SU-DHL-6 (cell line): ENCODE data around the gene FOXO3.
"Not testable (repeated sequence)": the region's sequence is repeated elsewhere in the genome, so short reads cannot be mapped to it uniquely, and the experiment has no call there.

ENCODE experiments used
- H2AFZ ChIP-seq: fragments of 200-600 bp; sonication (generic); 2 replicates; pipeline ENCODE4 v1.6.1; 2014; ENCODE audit warnings: low read depth, mild to moderate bottlenecking, moderate library complexity, mixed read lengths, antibody characterized with exemption, low read length; ENCODE audit not compliant: severe bottlenecking
- H3F3A ChIP-seq: fragments of 200-600 bp; shearing (Covaris generic); 2 replicates; pipeline ENCODE4 v1.6.0; 2016; ENCODE audit warnings: antibody characterized with exemption, mild to moderate bottlenecking; ENCODE audit not compliant: insufficient read depth
- H3K27ac ChIP-seq: fragments of 200-600 bp; sonication (generic); 2 replicates; pipeline ENCODE4 v1.5.1; 2016; ENCODE audit warnings: low read depth, mild to moderate bottlenecking, low read length, moderate library complexity, mixed read lengths
- H3K27me3 ChIP-seq: fragments of 200-600 bp; sonication (generic), shearing (Covaris generic); 2 replicates; pipeline ENCODE4 v1.6.0; 2014; ENCODE audit warnings: mild to moderate bottlenecking, low read length
- H3K36me3 ChIP-seq: fragments of 200-600 bp; sonication (generic); 2 replicates; pipeline ENCODE4 v1.6.1; 2014; ENCODE audit warnings: mild to moderate bottlenecking, low read length, mixed read lengths
- H3K4me2 ChIP-seq: fragments of 300-600, 200-600 bp; shearing (Covaris generic), sonication (generic); 2 replicates; pipeline ENCODE4 v1.6.0; 2014; ENCODE audit warnings: low read length, low read depth, mild to moderate bottlenecking; ENCODE audit not compliant: poor library complexity, severe bottlenecking
- H3K4me3 ChIP-seq: fragments of 200-600 bp; sonication (generic); 2 replicates; pipeline ENCODE4 v1.5.1; 2014; ENCODE audit warnings: antibody characterized with exemption, low read length, mild to moderate bottlenecking, mixed read lengths; ENCODE audit not compliant: insufficient read depth, poor library complexity, severe bottlenecking
- H3K79me2 ChIP-seq: fragments of 200-600 bp; sonication (generic); 2 replicates; pipeline ENCODE4 v1.6.1; 2014; ENCODE audit warnings: mild to moderate bottlenecking, low read length, moderate library complexity; ENCODE audit not compliant: insufficient read depth
- H3K9ac ChIP-seq: fragments of 200-600 bp; sonication (generic); 2 replicates; pipeline ENCODE4 v1.7.0; 2014; ENCODE audit warnings: mild to moderate bottlenecking, low read length
- H3K9me2 ChIP-seq: fragments of 200-600 bp; sonication (generic); replicated peaks from 2 replicates; pipeline ENCODE4 v1.6.1; 2014; ENCODE audit warnings: low read length; ENCODE audit not compliant: insufficient read depth
- H3K9me3 ChIP-seq: fragments of 200-600 bp; sonication (generic); 2 replicates; pipeline ENCODE4 v1.6.1; 2014; ENCODE audit warnings: low read length, mixed read lengths; ENCODE audit not compliant: insufficient read depth
- H4K20me1 ChIP-seq: fragments of 200-600 bp; sonication (generic); 2 replicates; pipeline ENCODE4 v1.6.1; 2014; ENCODE audit warnings: low read depth, mild to moderate bottlenecking, antibody characterized with exemption, low read length, moderate library complexity, mixed read lengths
- CTCF ChIP-seq: fragments of 200-600 bp; sonication (generic); IDR thresholded peaks from one replicate; pipeline ENCODE4 v1.5.1; 2017; ENCODE audit warnings: antibody characterized with exemption, mild to moderate bottlenecking, low read length, moderate library complexity; ENCODE audit not compliant: insufficient read depth, poor library complexity, severe bottlenecking
- EZH2phosphoT487 ChIP-seq: fragments of 200-600 bp; sonication (generic), shearing (Covaris generic); conservative IDR thresholded peaks from 2 replicates; pipeline ENCODE4 v1.6.1; 2018; ENCODE audit warnings: mild to moderate bottlenecking, antibody characterized with exemption, low read length, moderate library complexity, mixed read lengths

FOXO3 gene

DNA sequence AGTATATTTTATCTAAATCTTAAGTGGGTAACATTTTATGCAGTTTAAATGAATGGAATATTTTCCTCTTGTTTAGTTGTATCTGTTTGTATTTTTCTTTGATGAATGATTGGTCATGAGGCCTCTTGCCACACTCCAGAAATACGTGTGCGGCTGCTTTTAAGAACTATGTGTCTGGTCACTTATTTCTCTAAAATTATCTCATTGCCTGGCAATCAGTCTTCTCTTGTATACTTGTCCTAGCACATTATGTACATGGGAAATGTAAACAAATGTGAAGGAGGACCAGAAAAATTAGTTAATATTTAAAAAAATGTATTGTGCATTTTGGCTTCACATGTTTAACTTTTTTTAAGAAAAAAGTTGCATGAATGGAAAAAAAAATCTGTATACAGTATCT is 123.3 kb downstream of the FOXO3 start:
- not testable (repeated sequence) for H3K27ac ChIP-seq, H3K79me2 ChIP-seq, H3K27me3 ChIP-seq, H4K20me1 ChIP-seq, H3K9me3 ChIP-seq, H3K36me3 ChIP-seq, H3F3A ChIP-seq, H3K9ac ChIP-seq, H3K4me2 ChIP-seq, H2AFZ ChIP-seq, H3K9me2 ChIP-seq, H3K4me3 ChIP-seq

GRCh38 chr6:108684771-108685329 is 124.1 kb downstream of the FOXO3 start:
- H3K27me3 ChIP-seq: no peaks in the 10 kb centered on the region
- H3K27ac ChIP-seq: no peak overlapping the region
- H3F3A ChIP-seq: no peaks in the 10 kb centered on the region
- no peak overlapping the region for H3K4me3 ChIP-seq
- no peak for TF ChIP-seq EZH2phosphoT487
- TF ChIP-seq CTCF: no peak
- no peak overlapping the region for H3K4me2 ChIP-seq
- H4K20me1 ChIP-seq: no peaks in the 10 kb centered on the region
- no peaks in the 10 kb centered on the region for H3K79me2 ChIP-seq
- no peaks in the 10 kb centered on the region for H3K9me2 ChIP-seq
- no peaks in the 10 kb centered on the region for H3K36me3 ChIP-seq
- no peak overlapping the region for H3K9ac ChIP-seq
- H3K9me3 ChIP-seq: no peaks in the 10 kb centered on the region
- no peak overlapping the region for H2AFZ ChIP-seq

GRCh38 chr6:108685970-108686369 is 125.3 kb downstream of the FOXO3 start:
- Histone ChIP-seq H3K27me3 (no peaks in the 10 kb centered on the region), H3K9me2 (no peaks in the 10 kb centered on the region), H3F3A (no peaks in the 10 kb centered on the region), H3K79me2 (no peaks in the 10 kb centered on the region), H3K36me3 (no peaks in the 10 kb centered on the region), H4K20me1 (no peaks in the 10 kb centered on the region), H2AFZ (no peak overlapping the region), H3K4me2 (no peak overlapping the region), H3K4me3 (no peak overlapping the region), H3K27ac (no peak overlapping the region), H3K9ac (no peak overlapping the region), H3K9me3 (no peaks in the 10 kb centered on the region)
- no peak for TF ChIP-seq EZH2phosphoT487
- TF ChIP-seq CTCF: no peak

- Histone ChIP-seq H3K27ac (no peak overlapping the region), H3K79me2 (no peaks in the 10 kb centered on the region)
Measured at GRCh38 chr6:108686896-108687295, 126.2 kb downstream of the FOXO3 start.

More at GRCh38 chr6:108686896-108687295, 126.2 kb downstream of the FOXO3 start:
- no peak overlapping the region for H3K4me3 ChIP-seq
- no peaks in the 10 kb centered on the region for H3K27me3 ChIP-seq
- H3K9ac ChIP-seq: no peak overlapping the region
- no peak overlapping the region for H3K4me2 ChIP-seq
- no peaks in the 10 kb centered on the region for H4K20me1 ChIP-seq
- TF ChIP-seq EZH2phosphoT487 (no peak), CTCF (no peak)
- no peaks in the 10 kb centered on the region for H3F3A ChIP-seq
- H3K36me3 ChIP-seq: no peaks in the 10 kb centered on the region
- H3K9me3 ChIP-seq: no peaks in the 10 kb centered on the region
- no peaks in the 10 kb centered on the region for H3K9me2 ChIP-seq
- H2AFZ ChIP-seq: no peak overlapping the region
